ENCODE results near the gene CIC.

- TF ChIP-seq EZH2phosphoT487 (conservative IDR thresholded peaks at IDR 0.05; ENCODE audit: low read length): no peak
- no peak for TF ChIP-seq CTCF (IDR thresholded peaks at IDR 0.05; ENCODE audit: insufficient read depth, low read length, poor library complexity, severe bottlenecking)
These were observed 7.2 kb downstream of the CIC start for GRCh38 chr19:42276284-42276683.
